Endodermal cell (in vitro differentiated cells): ENCODE results near the gene ZNF532. TPM values are rescaled to one million over a fixed set of nuclear protein-coding genes. Genes with fewer than 3 reads are reported as not detected.

Source experiments
- DNase-seq: peaks from one replicate; pipeline ENCODE4 v3.0.0-alpha.2; 2017
- H3K27ac ChIP-seq: 2 replicates; pipeline ENCODE4 v1.5.1; 2013; ENCODE audit warnings: mild to moderate bottlenecking, low read depth, low read length, moderate library complexity
- H3K27me3 ChIP-seq: 2 replicates; pipeline ENCODE4 v1.6.1; 2013; ENCODE audit warnings: mild to moderate bottlenecking, low read length, moderate library complexity; ENCODE audit not compliant: insufficient read depth, control insufficient read depth, poor library complexity, severe bottlenecking
- H3K36me3 ChIP-seq: 2 replicates; pipeline ENCODE4 v1.7.0; 2013; ENCODE audit warnings: mild to moderate bottlenecking, low read length, moderate library complexity; ENCODE audit not compliant: control insufficient read depth, insufficient read depth
- H3K4me1 ChIP-seq: one replicate; pipeline ENCODE4 v1.7.0; 2013; ENCODE audit warnings: low read length; ENCODE audit not compliant: control insufficient read depth, insufficient read depth
- H3K4me3 ChIP-seq: 2 replicates; pipeline ENCODE4 v1.5.1; 2013; ENCODE audit warnings: mild to moderate bottlenecking, low read length, moderate library complexity
- H3K9ac ChIP-seq: 2 replicates; pipeline ENCODE4 v1.6.1; 2013; ENCODE audit warnings: mild to moderate bottlenecking, low read length, moderate library complexity; ENCODE audit not compliant: poor library complexity, severe bottlenecking; ENCODE audit errors: extremely low read depth
- H3K9me3 ChIP-seq: 2 replicates; pipeline ENCODE4 v1.6.1; 2013; ENCODE audit warnings: mild to moderate bottlenecking, low read length, moderate library complexity; ENCODE audit not compliant: control insufficient read depth
- H3K27ac Mint-ChIP-seq: 2 replicates; pipeline ENCODE4 v1.8.0; 2020; ENCODE audit warnings: mixed read lengths
- H3K27me3 Mint-ChIP-seq: 2 replicates; pipeline ENCODE4 v1.8.0; 2021; ENCODE audit warnings: mild to moderate bottlenecking, mixed read lengths; ENCODE audit not compliant: insufficient read depth
- H3K36me3 Mint-ChIP-seq: 2 replicates; pipeline ENCODE4 v1.8.0; 2020; ENCODE audit warnings: low read depth, mixed read lengths
- H3K4me1 Mint-ChIP-seq: 2 replicates; pipeline ENCODE4 v1.8.0; 2020; ENCODE audit warnings: mixed read lengths
- H3K4me3 Mint-ChIP-seq: 2 replicates; pipeline ENCODE4 v1.8.0; 2020; ENCODE audit warnings: mild to moderate bottlenecking, moderate library complexity, mixed read lengths
- H3K9me3 Mint-ChIP-seq: 2 replicates; pipeline ENCODE4 v1.8.0; 2020; ENCODE audit warnings: mild to moderate bottlenecking, mixed read lengths
- CTCF ChIP-seq: fragments of 200-600 bp; sonication (generic); conservative IDR thresholded peaks from 2 replicates; pipeline ENCODE4 v1.5.0; 2021; ENCODE audit warnings: antibody characterized with exemption, mild to moderate bottlenecking
- WGBS, 2 experiments: methylation state at CpG; one replicate each; pipeline versions ENCODE4 v1.1.5 to v1.1.7; 2013; ENCODE audit warnings: missing lambda C conversion rate in 2 of 2, mixed read lengths in 1 of 2; ENCODE audit not compliant: insufficient coverage in 1 of 2, insufficient read length in 1 of 2; 5-methylcytosine and 5-hydroxymethylcytosine counted together
- total RNA-seq, 2 donors: library from RNA; stranded (reverse); fragmentation: NEBNext Ultra II Directional in 1 of 2; extraction: Animal tissue kit (Norgen Biotek cat#: 25700) in 1 of 2; gene quantifications; 2 replicates in 1 of 2; 3 replicates in 1 of 2; pipeline ENCODE4 v1.2.1, GENCODE V29; 2021

The ZNF532 gene
- total RNA-seq, 2 donors from 2014 or later, result 138 to 207 TPM

GRCh38 chr18:59011786-59012185 lies 147.1 kb downstream of the ZNF532 start:
- H3K27me3 Mint-ChIP-seq, result no peaks in the 10 kb centered on the region
- no peak for TF ChIP-seq CTCF
- Histone ChIP-seq H3K27ac (no peak overlapping the region), H3K4me3 (no peak overlapping the region), H3K9me3 (peaks cover 3% of the 10 kb centered on the region), H3K36me3 (no peaks in the 10 kb centered on the region), H3K27me3 (no peaks in the 10 kb centered on the region), H3K9ac (no peak overlapping the region), H3K4me1 (no peaks in the 10 kb centered on the region)
- DNase-seq, result no peak
- no peak overlapping the region for H3K4me3 Mint-ChIP-seq
- no peaks in the 10 kb centered on the region for H3K36me3 Mint-ChIP-seq
- WGBS, 2 experiments, result 92 to 100% methylated on average over 4 to 5 of the region's 5 CpGs
- H3K27ac Mint-ChIP-seq, result no peak overlapping the region
- peaks cover 12% of the 10 kb centered on the region for H3K9me3 Mint-ChIP-seq
- H3K4me1 Mint-ChIP-seq, result peaks cover 9% of the 10 kb centered on the region

GRCh38 chr18:59012815-59013705 lies 148.4 kb downstream of the ZNF532 start:
- no peak for TF ChIP-seq CTCF

GRCh38 chr18:59013744-59014143 lies 149.1 kb downstream of the ZNF532 start:
- Mint-ChIP-seq H3K4me1 (peaks cover 4% of the 10 kb centered on the region), H3K36me3 (no peaks in the 10 kb centered on the region), H3K4me3 (no peak overlapping the region), H3K9me3 (peaks cover 25% of the 10 kb centered on the region), H3K27ac (no peak overlapping the region), H3K27me3 (no peaks in the 10 kb centered on the region)
- no peaks in the 10 kb centered on the region for H3K36me3 ChIP-seq
- no peak overlapping the region for H3K4me3 ChIP-seq
- no peaks in the 10 kb centered on the region for H3K27me3 ChIP-seq
- DNase-seq, result no peak
- H3K4me1 ChIP-seq, result no peaks in the 10 kb centered on the region
- 92 to 100% methylated on average over 2 of the region's 2 CpGs for WGBS, 2 experiments
- H3K9me3 ChIP-seq, result peaks cover 22% of the 10 kb centered on the region
- no peak for TF ChIP-seq CTCF
- no peak overlapping the region for H3K9ac ChIP-seq
- no peak overlapping the region for H3K27ac ChIP-seq

More at GRCh38 chr18:59012815-59013705, 148.4 kb downstream of the ZNF532 start:
- Mint-ChIP-seq H3K9me3 (peaks cover 20% of the 10 kb centered on the region), H3K4me1 (peaks cover 9% of the 10 kb centered on the region), H3K27ac (no peak overlapping the region), H3K4me3 (no peak overlapping the region), H3K36me3 (no peaks in the 10 kb centered on the region), H3K27me3 (no peaks in the 10 kb centered on the region)
- H3K9ac ChIP-seq, result no peak overlapping the region
- no peak overlapping the region for H3K27ac ChIP-seq
- H3K4me1 ChIP-seq, result no peaks in the 10 kb centered on the region
- no peak for DNase-seq
- peaks cover 16% of the 10 kb centered on the region for H3K9me3 ChIP-seq
- no peaks in the 10 kb centered on the region for H3K27me3 ChIP-seq
- H3K36me3 ChIP-seq, result no peaks in the 10 kb centered on the region
- no peak overlapping the region for H3K4me3 ChIP-seq
- WGBS, 2 experiments, result 71 to 86% methylated on average over 2 to 6 of the region's 6 CpGs
